Body of pancreas (tissue), 4 donors: ENCODE data around the gene SIN3B. TPM values are rescaled to one million over a fixed set of nuclear protein-coding genes. Genes with fewer than 3 reads are reported as not detected.

ENCODE experiments used
- ATAC-seq: fragments of 150-250 bp; one replicate; pipeline ENCODE4 v1.9.1; 2016
- DNase-seq, 4 donors: peaks; one replicate each; pipeline ENCODE4 v3.0.0-alpha.2; 2019
- H3K27ac ChIP-seq, 4 donors: fragments of 200-600 bp; sonication (generic); 1 replicate in 3 of 4; 2 replicates in 1 of 4; pipeline versions ENCODE4 v1.5.1 to v1.6.1; 2016 to 2019; ENCODE audit warnings: mild to moderate bottlenecking in 1 of 4, mixed read lengths in 1 of 4, moderate library complexity in 1 of 4
- H3K27me3 ChIP-seq, 2 donors: fragments of 200-600 bp; sonication (generic); one replicate each; pipeline ENCODE4 v1.6.0; 2016; ENCODE audit warnings: mild to moderate bottlenecking in 1 of 2
- H3K36me3 ChIP-seq, 2 donors: fragments of 200-600 bp; sonication (generic); replicated peaks in 1 of 2; 2 replicates each; pipeline ENCODE4 v1.5.1; 2016; ENCODE audit warnings: low read depth in 2 of 2; ENCODE audit not compliant: insufficient read depth in 1 of 2
- H3K4me1 ChIP-seq: fragments of 200-600 bp; sonication (generic); one replicate; pipeline ENCODE4 v1.6.0; 2016
- H3K4me3 ChIP-seq, 2 donors: fragments of 200-600 bp; sonication (generic); 1 replicate in 1 of 2; 2 replicates in 1 of 2; pipeline ENCODE4 v1.5.1; 2016 to 2019
- H3K9me3 ChIP-seq, 3 donors: fragments of 200-600 bp; sonication (generic); 1 replicate in 2 of 3; 2 replicates in 1 of 3; pipeline ENCODE4 v1.5.1; 2016
- POLR2A ChIP-seq, 3 donors: fragments of 450-650 bp; IDR thresholded peaks; one replicate each; pipeline ENCODE4 v1.6.1; 2016; ENCODE audit warnings: antibody characterized with exemption in 3 of 3, mild to moderate bottlenecking in 2 of 3
- WGBS, 2 donors: methylation state at CpG; one replicate each; pipeline ENCODE4 v1.1.5; 2017; 5-methylcytosine and 5-hydroxymethylcytosine counted together
- intact Hi-C: fragments of 100-400 bp; cut with DNase I; formaldehyde crosslinking; loops from one replicate; pipeline ENCODE4 v1.15.1; 2023
- small RNA-seq: library from RNA; depleted of rRNA; stranded (forward); fragments of <200 nt; gene quantifications from one replicate; pipeline ENCODE3, GENCODE V24; 2016
- total RNA-seq, 2 donors: library from RNA; depleted of rRNA; stranded (reverse); fragments of >200 nt; gene quantifications; one replicate each; pipeline ENCODE4 v1.1.0, GENCODE V29; 2016
- TF ChIP-seq, protein P1 (sequence below), 7 experiments: fragments of 450-650 bp in 4 of 7; fragments of 200-600 bp in 3 of 7; sonication (generic) in 3 of 7; IDR thresholded peaks; one replicate each; pipeline ENCODE4 v1.5.1; 2016 to 2019; ENCODE audit warnings: antibody characterized with exemption in 7 of 7

The SIN3B gene
- total RNA-seq, 2 donors from 2014 or later, result 21.5 to 71.2 TPM

DNA sequence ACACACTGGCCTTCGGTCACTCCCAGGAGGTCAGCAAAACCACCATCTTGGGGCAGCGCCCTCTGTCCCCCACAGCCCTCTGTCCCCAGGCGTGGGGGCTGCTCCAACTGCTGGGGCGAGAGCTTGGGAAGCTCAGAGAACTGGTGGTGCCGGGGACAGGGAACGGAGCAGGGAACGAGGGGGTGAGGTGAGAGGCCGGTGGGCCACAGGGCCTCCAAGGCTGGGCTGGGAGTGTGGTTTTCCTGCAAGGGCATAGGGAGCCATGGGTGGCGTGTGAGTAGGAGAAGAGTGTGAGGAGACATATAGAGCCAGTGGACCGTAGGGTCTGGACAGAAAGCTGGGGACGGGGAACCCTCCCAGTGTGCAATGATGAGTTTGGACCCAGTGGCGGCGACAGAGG is 93.8 kb downstream of the SIN3B start:
- no peak for ATAC-seq

DNA sequence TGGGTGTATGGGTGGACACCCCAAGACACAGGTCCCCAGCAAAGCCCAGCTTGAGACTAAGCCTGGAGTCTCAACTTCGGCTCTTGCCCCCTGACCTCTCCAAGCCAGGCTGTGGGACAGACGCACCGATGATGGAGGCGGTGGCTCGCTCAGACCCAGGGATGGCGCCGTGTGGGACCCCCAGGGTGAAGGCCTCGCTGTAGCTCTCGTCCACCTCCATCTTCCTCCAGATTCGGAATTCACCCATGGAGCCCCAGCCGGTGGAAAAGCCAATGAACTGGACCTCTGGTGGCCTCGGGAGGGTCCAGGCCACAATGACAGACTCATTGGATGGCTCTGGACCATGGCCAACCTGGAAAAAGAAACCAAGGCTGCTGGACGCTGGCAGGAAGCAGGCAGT is 98.7 kb downstream of the SIN3B start:
- intact Hi-C loops, result no loop called here

More for the DNA sequence above, 93.8 kb downstream of the SIN3B start:
- Histone ChIP-seq H3K9me3 (no peaks in the 10 kb centered on the region), H3K27ac (no peak overlapping the region), H3K27me3 (no peaks in the 10 kb centered on the region), H3K4me1 (no peaks in the 10 kb centered on the region), H3K36me3 (no peaks in the 10 kb centered on the region), H3K4me3 (no peak overlapping the region)
- no peak for DNase-seq
- intact Hi-C loops, result no loop called here
- WGBS, 2 donors, result 80 to 86% methylated on average over 11 to 13 of the region's 13 CpGs
- TF ChIP-seq POLR2A (IDR thresholded peaks at IDR 0.05), result no peak
- TF ChIP-seq, protein P1, sequence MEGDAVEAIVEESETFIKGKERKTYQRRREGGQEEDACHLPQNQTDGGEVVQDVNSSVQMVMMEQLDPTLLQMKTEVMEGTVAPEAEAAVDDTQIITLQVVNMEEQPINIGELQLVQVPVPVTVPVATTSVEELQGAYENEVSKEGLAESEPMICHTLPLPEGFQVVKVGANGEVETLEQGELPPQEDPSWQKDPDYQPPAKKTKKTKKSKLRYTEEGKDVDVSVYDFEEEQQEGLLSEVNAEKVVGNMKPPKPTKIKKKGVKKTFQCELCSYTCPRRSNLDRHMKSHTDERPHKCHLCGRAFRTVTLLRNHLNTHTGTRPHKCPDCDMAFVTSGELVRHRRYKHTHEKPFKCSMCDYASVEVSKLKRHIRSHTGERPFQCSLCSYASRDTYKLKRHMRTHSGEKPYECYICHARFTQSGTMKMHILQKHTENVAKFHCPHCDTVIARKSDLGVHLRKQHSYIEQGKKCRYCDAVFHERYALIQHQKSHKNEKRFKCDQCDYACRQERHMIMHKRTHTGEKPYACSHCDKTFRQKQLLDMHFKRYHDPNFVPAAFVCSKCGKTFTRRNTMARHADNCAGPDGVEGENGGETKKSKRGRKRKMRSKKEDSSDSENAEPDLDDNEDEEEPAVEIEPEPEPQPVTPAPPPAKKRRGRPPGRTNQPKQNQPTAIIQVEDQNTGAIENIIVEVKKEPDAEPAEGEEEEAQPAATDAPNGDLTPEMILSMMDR (IDR thresholded peaks at IDR 0.05), result no peak

DNA sequence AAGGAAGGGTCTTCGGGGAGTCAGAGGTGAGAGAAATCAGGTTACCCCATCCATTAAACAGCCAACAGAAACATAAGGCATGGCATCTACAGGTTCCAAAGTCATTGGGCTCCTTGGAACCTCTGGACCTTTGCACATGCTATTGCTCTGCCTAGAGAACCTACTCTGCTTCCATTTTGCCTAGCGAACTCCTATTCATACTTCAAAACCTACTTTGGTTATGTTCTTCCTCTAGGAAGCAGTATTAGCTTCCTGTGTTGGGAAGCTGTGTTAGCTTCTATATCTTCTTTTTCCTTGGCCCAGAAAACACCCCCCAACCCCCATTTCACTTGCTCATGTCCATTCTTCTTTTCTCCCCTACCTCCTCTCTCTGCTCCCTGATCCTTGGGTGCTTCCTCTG is 99.2 kb downstream of the SIN3B start:
- no peak for TF ChIP-seq POLR2A (IDR thresholded peaks at IDR 0.05)
- TF ChIP-seq, protein P1 (IDR thresholded peaks at IDR 0.05), result no peak
- WGBS, 2 donors, result 66 to 78% methylated on average over 2 of the region's 2 CpGs

More for the DNA sequence above, 98.7 kb downstream of the SIN3B start:
- ATAC-seq (no peak), DNase-seq (no peak)
- no peak overlapping the region for H3K27ac ChIP-seq
- no peaks in the 10 kb centered on the region for H3K4me1 ChIP-seq
- no peak for TF ChIP-seq POLR2A (IDR thresholded peaks at IDR 0.05)
- TF ChIP-seq, protein P1 (IDR thresholded peaks at IDR 0.05), result no peak
- H3K9me3 ChIP-seq, result peaks cover 0 to 6% (median 0%) of the 10 kb centered on the region in 3 donors
- WGBS, 2 donors, result 70 to 80% methylated on average over 1 to 13 of the region's 13 CpGs
- no peaks in the 10 kb centered on the region for H3K36me3 ChIP-seq
- no peak overlapping the region for H3K4me3 ChIP-seq
- H3K27me3 ChIP-seq, result no peaks in the 10 kb centered on the region

DNA sequence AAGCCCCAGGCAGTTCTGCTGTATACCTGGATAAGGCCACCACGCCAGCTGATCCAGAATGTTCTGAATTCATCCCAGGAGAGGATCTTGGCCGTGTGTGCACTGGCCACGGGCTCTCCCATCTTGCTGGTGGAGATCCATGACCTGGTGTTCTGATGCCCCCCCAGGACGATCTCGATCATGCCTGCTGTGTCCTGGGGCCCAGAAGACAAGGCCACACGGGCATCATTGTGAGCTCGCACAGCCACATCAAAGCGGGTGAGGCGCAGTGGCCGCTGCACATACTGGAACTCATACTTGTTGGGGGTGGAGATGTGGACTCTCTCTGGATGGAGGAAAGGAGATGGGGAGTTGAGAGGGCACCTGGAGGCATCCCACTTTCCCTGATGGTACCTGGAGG is 99.7 kb downstream of the SIN3B start:
- no peak overlapping the region for H3K4me3 ChIP-seq
- ATAC-seq, result no peak
- H3K27ac ChIP-seq, result no peak overlapping the region
- intact Hi-C loops, result no loop called here
- no peaks in the 10 kb centered on the region for H3K36me3 ChIP-seq
- 79 to 82% methylated on average over 6 to 10 of the region's 10 CpGs for WGBS, 2 donors
- TF ChIP-seq, protein P1 (IDR thresholded peaks at IDR 0.05), result no peak
- TF ChIP-seq POLR2A (IDR thresholded peaks at IDR 0.05), result no peak
- no peaks in the 10 kb centered on the region for H3K27me3 ChIP-seq
- peaks cover 0 to 6% (median 0%) of the 10 kb centered on the region in 3 donors for H3K9me3 ChIP-seq
- H3K4me1 ChIP-seq, result no peaks in the 10 kb centered on the region
- DNase-seq, result no peak

More for the DNA sequence above, 99.2 kb downstream of the SIN3B start:
- no peak overlapping the region for H3K4me3 ChIP-seq
- intact Hi-C loops, result no loop called here
- ATAC-seq, result no peak
- H3K9me3 ChIP-seq, result peaks cover 0 to 6% (median 0%) of the 10 kb centered on the region in 3 donors
- no peaks in the 10 kb centered on the region for H3K4me1 ChIP-seq
- no peaks in the 10 kb centered on the region for H3K36me3 ChIP-seq
- H3K27me3 ChIP-seq, result no peaks in the 10 kb centered on the region
- no peak for DNase-seq
- no peak overlapping the region for H3K27ac ChIP-seq

Small RNA genes within 50 kb of the gene (small RNA-seq; reads per million reads assigned to genes)
- gene AC008737.3 (not detected), gene RN7SL823P (not detected), gene RN7SL835P (not detected)

Other genes with a start within 250 kb of the SIN3B start
- gene MED26, start 201.2 kb upstream of the SIN3B start, total RNA-seq, result 1 to 10 TPM; 4.9 to 8.2 TPM
- gene SMIM7, start 169.3 kb upstream of the SIN3B start, total RNA-seq, result 10 to 100 TPM; 40.5 to 96.2 TPM
- 1 to 10 TPM; 2.9 to 3.3 TPM for gene TMEM38A, start 168.3 kb upstream of the SIN3B start, total RNA-seq
- gene NWD1, start 109.6 kb upstream of the SIN3B start, total RNA-seq, result 1 to 10 TPM; 1.6 TPM
- 1 to 10 TPM; 1.6 to 2.1 TPM for gene F2RL3, start 59.6 kb downstream of the SIN3B start, total RNA-seq
- 1 to 10 TPM; 2.0 to 5.2 TPM for gene CPAMD8, start 197.4 kb downstream of the SIN3B start, total RNA-seq
- 1 to 10 TPM; 1.6 to 2.3 TPM for gene HAUS8, start 246.1 kb downstream of the SIN3B start, total RNA-seq
- gene MYO9B, start 246.4 kb downstream of the SIN3B start, total RNA-seq, result 10 to 100 TPM; 26.2 to 56.0 TPM